CD4-positive, alpha-beta memory T cell (primary cell): ENCODE data around the gene KPNA1. TPM values are rescaled to one million over a fixed set of nuclear protein-coding genes. Genes with fewer than 3 reads are reported as not detected.

Experiments used
- CTCF ChIA-PET: fragments of 350-600 bp; sonication (Branson Sonifier 250); formaldehyde crosslinking; loops from one replicate; lab custom pipeline; 2021; ENCODE audit warnings: inconsistent platforms; ENCODE audit not compliant: partially characterized antibody; lab: Charles Lee
- POLR2A ChIA-PET: fragments of 350-600 bp; sonication (Branson Sonifier 250); formaldehyde crosslinking; loops from one replicate; lab custom pipeline; 2021; ENCODE audit not compliant: partially characterized antibody; lab: Charles Lee
- DNase-seq, 5 donors: peaks; one replicate each; pipeline versions ENCODE4 v3.0.0 to v3.0.0-alpha.2; 2020 to 2022; ENCODE audit warnings: mixed read lengths in 1 of 5
- H3K27ac ChIP-seq: one replicate; pipeline ENCODE4 v1.7.0; 2013; ENCODE audit warnings: low read depth, low read length
- H3K27me3 ChIP-seq: 2 replicates; pipeline ENCODE4 v1.7.0; 2013; ENCODE audit warnings: mild to moderate bottlenecking, low read length, moderate library complexity; ENCODE audit not compliant: insufficient read depth
- H3K36me3 ChIP-seq: 2 replicates; pipeline ENCODE4 v1.7.0; 2013; ENCODE audit warnings: mild to moderate bottlenecking, low read length, moderate library complexity; ENCODE audit not compliant: insufficient read depth
- H3K4me1 ChIP-seq: 2 replicates; pipeline ENCODE4 v1.7.0; 2013; ENCODE audit warnings: mild to moderate bottlenecking, low read length, moderate library complexity; ENCODE audit not compliant: insufficient read depth
- H3K4me3 ChIP-seq, 2 donors: one replicate each; pipeline ENCODE4 v1.7.0; 2013; ENCODE audit warnings: low read length in 2 of 2, mild to moderate bottlenecking in 1 of 2
- H3K9me3 ChIP-seq, 2 donors: one replicate each; pipeline ENCODE4 v1.7.0; 2013; ENCODE audit warnings: low read length in 2 of 2, control low read depth in 1 of 2; ENCODE audit not compliant: control insufficient read depth in 1 of 2
- H3K27ac Mint-ChIP-seq, 7 donors: one replicate each; pipeline ENCODE4 v1.8.0; 2020 to 2021; ENCODE audit warnings: mixed read lengths in 7 of 7, mild to moderate bottlenecking in 6 of 7, inconsistent platforms in 3 of 7, moderate library complexity in 3 of 7
- H3K27me3 Mint-ChIP-seq, 2 donors: one replicate each; pipeline ENCODE4 v1.8.0; 2020 to 2021; ENCODE audit warnings: mixed read lengths in 2 of 2
- H3K36me3 Mint-ChIP-seq, 2 donors: one replicate each; pipeline ENCODE4 v1.8.0; 2020 to 2021; ENCODE audit warnings: mixed read lengths in 2 of 2, inconsistent platforms in 1 of 2, mild to moderate bottlenecking in 1 of 2
- H3K4me1 Mint-ChIP-seq, 4 donors: one replicate each; pipeline ENCODE4 v1.8.0; 2020 to 2021; ENCODE audit warnings: mixed read lengths in 4 of 4, mild to moderate bottlenecking in 1 of 4
- H3K4me3 Mint-ChIP-seq, 8 donors: one replicate each; pipeline ENCODE4 v1.8.0; 2020 to 2021; ENCODE audit warnings: mixed read lengths in 8 of 8, mild to moderate bottlenecking in 7 of 8, moderate library complexity in 6 of 8, inconsistent platforms in 3 of 8
- H3K9me3 Mint-ChIP-seq, 8 donors: one replicate each; pipeline ENCODE4 v1.8.0; 2020 to 2021; ENCODE audit warnings: mixed read lengths in 8 of 8, mild to moderate bottlenecking in 5 of 8, inconsistent platforms in 3 of 8, moderate library complexity in 1 of 8
- intact Hi-C: fragments of 100-400 bp; cut with micrococcal nuclease; formaldehyde crosslinking; loops from one replicate; pipeline ENCODE4 v1.15.1; 2023
- polyA plus RNA-seq, 2 donors: library from polyadenylated mRNA; unstranded; fragments of 300-500 nt; fragmentation: Illumina TruSeq; gene quantifications; one replicate each; pipeline ENCODE4 v1.2.3, GENCODE V29; 2021
- total RNA-seq, 2 experiments: library from RNA; stranded (reverse); gene quantifications; one replicate each; pipeline ENCODE4 v1.2.3, GENCODE V29; 2021

KPNA1 gene
- total and polyA plus RNA-seq, 4 experiments from 2014 or later: 45.6 to 71.5 (median 59.4) TPM

- Histone ChIP-seq H3K4me1 (no peaks in the 10 kb centered on the region), H3K36me3 (peaks cover 48% of the 10 kb centered on the region), H3K4me3 (no peak overlapping the region), H3K9me3 (no peaks in the 10 kb centered on the region), H3K27ac (no peak overlapping the region), H3K27me3 (no peaks in the 10 kb centered on the region)
- no peak for DNase-seq
- Mint-ChIP-seq H3K4me1 (peaks cover under 1 to 9% (median 5%) of the 10 kb centered on the region in 4 donors), H3K4me3 (no peak overlapping the region), H3K27me3 (no peaks in the 10 kb centered on the region), H3K36me3 (peaks cover 72 to 85% of the 10 kb centered on the region in 2 donors), H3K27ac (no peak overlapping the region), H3K9me3 (peaks cover 0 to 3% (median 0%) of the 10 kb centered on the region in 8 donors)
- ChIA-PET CTCF (interaction anchor here (1.2 to 3.1 kb wide), 2 partner anchors 12 to 131 kb away, joined by 6 to 13 read pairs; no protein-coding TSS in a partner anchor), POLR2A (no interaction called here)
- intact Hi-C loops: no loop called here
These were observed 33.3 kb upstream of the KPNA1 start for GRCh38 chr3:122548076-122548475.

GRCh38 chr3:122546151-122546550, 31.4 kb upstream of the KPNA1 start:
- H3K27ac Mint-ChIP-seq: peak overlapping the region in 1 of 7 donors; percentile 6
- H3K4me1 ChIP-seq: no peaks in the 10 kb centered on the region
- H3K4me3 ChIP-seq: no peak overlapping the region
- no peaks in the 10 kb centered on the region for H3K27me3 Mint-ChIP-seq
- ChIA-PET POLR2A (interaction anchor here (1.1 kb wide), 1 partner anchor 13 kb away, joined by 3 read pairs; no protein-coding TSS in a partner anchor), CTCF (interaction anchor here (1.0 to 1.2 kb wide), 2 partner anchors 14 to 15 kb away, joined by 3 to 6 read pairs; no protein-coding TSS in a partner anchor)
- no peak overlapping the region for H3K4me3 Mint-ChIP-seq
- peaks cover 63 to 76% of the 10 kb centered on the region in 2 donors for H3K36me3 Mint-ChIP-seq
- no peak overlapping the region for H3K27ac ChIP-seq
- H3K36me3 ChIP-seq: peaks cover 41% of the 10 kb centered on the region
- no peaks in the 10 kb centered on the region for H3K27me3 ChIP-seq
- H3K9me3 ChIP-seq: no peaks in the 10 kb centered on the region
- peaks cover 0 to 10% (median 3%) of the 10 kb centered on the region in 4 donors for H3K4me1 Mint-ChIP-seq
- H3K9me3 Mint-ChIP-seq: peaks cover 0 to 3% (median 0%) of the 10 kb centered on the region in 8 donors
- DNase-seq: no peak
- intact Hi-C loops: no loop called here

GRCh38 chr3:122538956-122539490, 24.3 kb upstream of the KPNA1 start:
- DNase-seq: no peak
- Histone ChIP-seq H3K36me3 (peaks cover 36% of the 10 kb centered on the region), H3K4me1 (no peaks in the 10 kb centered on the region), H3K27me3 (no peaks in the 10 kb centered on the region), H3K4me3 (no peak overlapping the region), H3K27ac (no peak overlapping the region), H3K9me3 (no peaks in the 10 kb centered on the region)
- no peak overlapping the region for H3K4me3 Mint-ChIP-seq
- H3K27ac Mint-ChIP-seq: peak overlapping the region in 3 of 7 donors; percentile 31 to 48 (median 47)
- CTCF ChIA-PET: no interaction called here
- no peaks in the 10 kb centered on the region for H3K9me3 Mint-ChIP-seq
- no peaks in the 10 kb centered on the region for H3K27me3 Mint-ChIP-seq
- H3K4me1 Mint-ChIP-seq: peaks cover 0 to 12% (median 7%) of the 10 kb centered on the region in 4 donors
- POLR2A ChIA-PET: interaction anchor here (0.7 kb wide), 1 partner anchor 78 kb away, joined by 3 read pairs; no protein-coding TSS in a partner anchor
- intact Hi-C loops: no loop called here
- H3K36me3 Mint-ChIP-seq: peaks cover 61 to 77% of the 10 kb centered on the region in 2 donors

DNA sequence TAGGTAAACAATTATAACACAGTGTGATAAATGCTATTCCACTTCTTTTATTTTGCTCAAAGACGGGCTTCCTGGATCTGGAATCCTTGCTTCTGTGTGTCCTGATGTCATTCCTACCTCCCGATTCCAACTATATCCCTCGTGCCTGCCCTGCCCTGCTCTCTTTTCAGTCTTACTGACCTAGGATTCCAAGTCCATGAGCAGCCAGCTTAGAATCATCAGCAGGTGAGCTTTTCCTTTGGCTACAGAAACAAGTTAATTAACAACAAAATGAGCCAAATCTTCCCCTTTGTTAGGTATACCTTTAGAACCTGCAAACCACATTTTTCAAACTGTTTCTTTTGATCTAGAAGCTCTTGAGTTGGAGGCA, 21.9 kb upstream of the KPNA1 start:
- H3K27me3 Mint-ChIP-seq: no peaks in the 10 kb centered on the region
- H3K27me3 ChIP-seq: no peaks in the 10 kb centered on the region
- H3K4me3 Mint-ChIP-seq: no peak overlapping the region
- H3K27ac Mint-ChIP-seq: peak overlapping the region in 4 of 7 donors; percentile 17 to 87 (median 58)
- H3K4me3 ChIP-seq: no peak overlapping the region
- ChIA-PET CTCF (interaction anchor here (2.1 kb wide), 1 partner anchor 142 kb away, joined by 5 read pairs; no protein-coding TSS in a partner anchor), POLR2A (interaction anchor here (1.2 kb wide), 1 partner anchor 17 kb away, joined by 4 read pairs; no protein-coding TSS in a partner anchor)
- no peaks in the 10 kb centered on the region for H3K4me1 ChIP-seq
- peaks cover 0 to 12% (median 7%) of the 10 kb centered on the region in 4 donors for H3K4me1 Mint-ChIP-seq
- peaks cover 70 to 85% of the 10 kb centered on the region in 2 donors for H3K36me3 Mint-ChIP-seq
- H3K36me3 ChIP-seq: peaks cover 55% of the 10 kb centered on the region
- no peaks in the 10 kb centered on the region for H3K9me3 ChIP-seq
- no peaks in the 10 kb centered on the region for H3K9me3 Mint-ChIP-seq
- no peak for DNase-seq
- H3K27ac ChIP-seq: no peak overlapping the region
- intact Hi-C loops: no loop called here

- intact Hi-C loops: no loop called here
- CTCF ChIA-PET: interaction anchor here (2.1 kb wide), 1 partner anchor 143 kb away, joined by 5 read pairs; no protein-coding TSS in a partner anchor
These were observed 21.4 kb upstream of the KPNA1 start for GRCh38 chr3:122535964-122536631.

DNA sequence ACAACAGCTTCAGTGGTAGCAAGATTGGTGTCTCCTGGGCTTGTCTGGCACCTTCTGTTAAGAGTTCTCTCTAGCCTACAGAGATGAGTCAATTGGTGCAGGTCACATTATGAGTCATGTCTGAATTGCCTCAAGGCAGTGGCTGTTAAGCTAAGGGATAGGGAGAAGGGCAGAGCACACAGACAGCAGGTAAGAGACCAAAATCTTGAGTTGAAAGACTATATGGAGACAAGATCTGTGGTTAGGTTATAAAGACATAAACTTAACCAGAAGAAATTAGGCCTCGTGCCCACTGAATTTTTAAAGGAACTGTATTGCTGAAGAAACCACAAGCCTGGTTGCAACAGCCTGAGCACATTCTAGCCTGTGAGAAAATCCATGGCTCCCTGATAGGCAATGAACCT, 19.2 kb upstream of the KPNA1 start:
- H3K4me1 ChIP-seq: no peaks in the 10 kb centered on the region
- H3K4me1 Mint-ChIP-seq: peaks cover 0 to 3% (median 1%) of the 10 kb centered on the region in 4 donors
- no peak overlapping the region for H3K4me3 Mint-ChIP-seq
- no peak for DNase-seq
- peak overlapping the region in 6 of 7 donors; percentile 4 to 72 (median 62) for H3K27ac Mint-ChIP-seq
- no peaks in the 10 kb centered on the region for H3K9me3 ChIP-seq
- no peaks in the 10 kb centered on the region for H3K27me3 Mint-ChIP-seq
- H3K4me3 ChIP-seq: no peak overlapping the region
- no peaks in the 10 kb centered on the region for H3K9me3 Mint-ChIP-seq
- peaks cover 56 to 76% of the 10 kb centered on the region in 2 donors for H3K36me3 Mint-ChIP-seq
- H3K27ac ChIP-seq: no peak overlapping the region
- ChIA-PET POLR2A (no interaction called here), CTCF (interaction anchor here (0.5 to 0.9 kb wide), 2 partner anchors 131 to 132 kb away, joined by 3 read pairs; no protein-coding TSS in a partner anchor)
- peaks cover 55% of the 10 kb centered on the region for H3K36me3 ChIP-seq
- intact Hi-C loops: no loop called here
- no peaks in the 10 kb centered on the region for H3K27me3 ChIP-seq

More at GRCh38 chr3:122535964-122536631, 21.4 kb upstream of the KPNA1 start:
- Histone ChIP-seq H3K27me3 (no peaks in the 10 kb centered on the region), H3K9me3 (no peaks in the 10 kb centered on the region), H3K4me3 (no peak overlapping the region), H3K27ac (no peak overlapping the region), H3K36me3 (peaks cover 55% of the 10 kb centered on the region), H3K4me1 (no peaks in the 10 kb centered on the region)
- Mint-ChIP-seq H3K36me3 (peaks cover 69 to 86% of the 10 kb centered on the region in 2 donors), H3K27me3 (no peaks in the 10 kb centered on the region), H3K4me1 (peaks cover 0 to 12% (median 7%) of the 10 kb centered on the region in 4 donors), H3K27ac (peak overlapping the region in 2 of 7 donors; percentile 17 to 32), H3K9me3 (no peaks in the 10 kb centered on the region), H3K4me3 (no peak overlapping the region)
- POLR2A ChIA-PET: interaction anchor here (1.2 kb wide), 1 partner anchor 18 kb away, joined by 4 read pairs; no protein-coding TSS in a partner anchor
- DNase-seq: no peak

DNA sequence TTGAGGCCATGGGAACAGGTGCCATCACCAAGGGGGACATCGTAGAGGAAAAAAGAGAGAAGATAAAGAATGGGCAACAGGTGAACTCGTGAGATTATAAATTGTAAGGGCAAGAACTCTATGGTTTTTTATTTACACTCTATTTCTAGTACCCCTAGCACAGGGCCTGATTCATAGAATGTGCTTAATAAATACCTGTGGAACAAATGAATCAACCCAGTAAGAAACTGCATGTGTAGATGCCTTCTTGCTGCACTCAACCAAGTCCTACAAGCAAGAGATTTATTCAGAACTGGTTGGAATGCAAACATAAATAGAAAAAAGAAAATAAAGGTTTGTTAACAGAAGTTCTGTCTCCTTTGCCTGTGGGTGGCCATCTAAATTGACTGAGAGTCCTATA, 18.7 kb upstream of the KPNA1 start:
- CTCF ChIA-PET: interaction anchor here (0.5 kb wide), 1 partner anchor 131 kb away, joined by 3 read pairs; no protein-coding TSS in a partner anchor
- Mint-ChIP-seq H3K4me1 (peaks cover 0 to 3% (median 0%) of the 10 kb centered on the region in 4 donors), H3K4me3 (no peak overlapping the region), H3K36me3 (peaks cover 54 to 73% of the 10 kb centered on the region in 2 donors), H3K9me3 (no peaks in the 10 kb centered on the region), H3K27me3 (no peaks in the 10 kb centered on the region), H3K27ac (peak overlapping the region in 5 of 7 donors; percentile 43 to 75 (median 72))
- Histone ChIP-seq H3K9me3 (no peaks in the 10 kb centered on the region), H3K4me1 (no peaks in the 10 kb centered on the region), H3K4me3 (no peak overlapping the region), H3K27me3 (no peaks in the 10 kb centered on the region), H3K27ac (no peak overlapping the region), H3K36me3 (peaks cover 55% of the 10 kb centered on the region)
- POLR2A ChIA-PET: no interaction called here
- DNase-seq: no peak
- intact Hi-C loops: no loop called here
